Right lobe of liver (tissue), 6 donors: ENCODE data around the gene TRAK1. TPM values are rescaled to one million over a fixed set of nuclear protein-coding genes. Genes with fewer than 3 reads are reported as not detected.

ENCODE experiments used
- ATAC-seq, 4 donors: fragments of 200-7000 bp; cut with Tn5 transposase; one replicate each; pipeline ENCODE4 v1.9.1; 2020; ENCODE audit warnings: mild to moderate bottlenecking in 4 of 4, moderate library complexity in 4 of 4
- DNase-seq, 3 donors: peaks; one replicate each; pipeline ENCODE4 v3.0.0-alpha.2; 2020
- H3K27ac ChIP-seq, 3 donors: fragments of 200-600 bp; one replicate each; pipeline ENCODE4 v1.8.0; 2022
- H3K27me3 ChIP-seq, 2 donors: fragments of 200-600 bp; one replicate each; pipeline ENCODE4 v1.8.0; 2022
- H3K36me3 ChIP-seq, 4 donors: fragments of 200-600 bp; sonication (generic) in 1 of 4; one replicate each; pipeline versions ENCODE4 v1.5.1 to v1.8.0; 2017 to 2022; ENCODE audit warnings: control low read depth in 1 of 4
- H3K4me1 ChIP-seq, 4 donors: fragments of 200-600 bp; sonication (generic) in 1 of 4; one replicate each; pipeline versions ENCODE4 v1.5.1 to v1.8.0; 2017 to 2022; ENCODE audit warnings: control low read depth in 1 of 4
- H3K4me3 ChIP-seq, 3 donors: fragments of 200-600 bp; one replicate each; pipeline ENCODE4 v1.8.0; 2022
- H3K9me3 ChIP-seq, 4 donors: fragments of 200-600 bp; sonication (generic) in 1 of 4; one replicate each; pipeline versions ENCODE4 v1.5.1 to v1.8.0; 2017 to 2022; ENCODE audit warnings: control low read depth in 1 of 4
- POLR2A ChIP-seq: fragments of 450-650 bp; IDR thresholded peaks from one replicate; pipeline ENCODE4 v1.6.1; 2017; ENCODE audit warnings: antibody characterized with exemption, mild to moderate bottlenecking
- WGBS: methylation state at CpG from one replicate; pipeline ENCODE4 v1.1.6; 2018; ENCODE audit warnings: low coverage, low lambda C conversion rate; ENCODE audit not compliant: insufficient coverage; ENCODE audit errors: missing lambda C conversion rate; 5-methylcytosine and 5-hydroxymethylcytosine counted together
- intact Hi-C, 2 donors: fragments of 100-400 bp; cut with DNase I; formaldehyde crosslinking; loops; one replicate each; pipeline versions ENCODE4 v1.11.2 to v1.14.1; 2022
- total RNA-seq, 6 experiments: library from RNA; depleted of rRNA in 2 of 6; stranded (reverse); fragments of >200 nt in 2 of 6; fragmentation: NEBNext Ultra II Directional in 3 of 6; extraction: Animal tissue kit (Norgen Biotek cat#: 25700) in 3 of 6; gene quantifications; one replicate each; pipeline versions ENCODE4 v1.1.0 to v1.2.4, GENCODE V29; 2016 to 2023
- TF ChIP-seq, protein P1 (sequence below), 4 donors: fragments of 200-600 bp in 3 of 4; fragments of 450-650 bp in 1 of 4; IDR thresholded peaks; one replicate each; pipeline versions ENCODE4 v1.5.1 to v1.8.0; 2016 to 2022; ENCODE audit warnings: antibody characterized with exemption in 4 of 4, mild to moderate bottlenecking in 2 of 4
- donor health status: DM: no; HTN: yes; CAD: no.
- donor health status: DM: no; HTN: no; CAD: no.
- donor health status: DM: no; HTN: no; CAD: no.
- donor health status: DM: no; HTN: yes; CAD: no.
- donor health status: DM: no; HTN: yes; CAD: no.

The TRAK1 gene
- total RNA-seq, 6 experiments from 2014 or later, result 9.5 to 16.4 (median 12.2) TPM

DNA sequence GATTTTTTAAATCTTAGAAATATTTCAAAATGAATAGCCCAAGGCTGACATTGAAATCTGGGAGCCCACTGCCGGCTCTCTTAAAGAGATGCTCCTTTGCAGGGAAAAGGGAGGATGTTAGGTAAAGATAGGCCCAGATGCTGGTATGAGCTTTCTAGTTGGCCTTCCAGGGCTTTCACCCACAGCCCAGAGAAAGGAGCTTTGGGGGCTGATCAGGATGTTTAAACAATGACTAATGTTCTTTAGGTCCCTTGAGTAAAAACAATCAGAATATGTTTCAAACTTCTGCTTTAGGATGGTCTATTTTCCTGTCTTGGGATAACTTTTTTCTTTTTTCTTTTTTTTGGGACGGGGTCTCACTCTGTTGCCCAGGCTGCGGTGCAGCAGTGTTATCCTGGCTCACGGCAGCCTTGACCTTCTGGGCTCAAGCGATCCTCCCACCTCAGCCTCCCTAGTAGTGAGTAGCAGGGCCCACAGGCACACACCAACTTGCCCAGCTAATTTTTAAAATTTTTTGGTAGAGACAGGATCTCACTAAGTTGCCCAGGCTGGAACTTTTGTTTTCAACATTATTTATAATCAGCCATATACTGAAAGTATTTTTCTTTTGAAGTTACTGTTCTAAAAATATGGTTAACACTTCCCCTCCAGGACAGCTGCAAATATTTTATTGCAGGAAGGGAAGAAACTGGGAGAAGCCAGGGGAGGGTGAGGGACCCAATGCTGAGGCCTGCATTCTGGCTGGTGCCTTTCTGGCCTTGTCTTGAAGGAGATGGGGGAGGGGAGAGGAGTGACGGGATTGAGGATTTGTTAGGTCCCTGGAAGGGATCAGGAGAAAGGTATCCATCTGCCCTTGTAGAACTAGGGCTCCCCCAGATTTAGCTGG is 70.1 kb downstream of the TRAK1 start:
- Histone ChIP-seq H3K27ac (no peak overlapping the region), H3K27me3 (no peaks in the 10 kb centered on the region), H3K4me3 (no peak overlapping the region), H3K9me3 (no peaks in the 10 kb centered on the region), H3K36me3 (no peaks in the 10 kb centered on the region), H3K4me1 (peaks cover 0 to 13% (median 2%) of the 10 kb centered on the region in 4 donors)
- no peak for ATAC-seq
- TF ChIP-seq, protein P1, sequence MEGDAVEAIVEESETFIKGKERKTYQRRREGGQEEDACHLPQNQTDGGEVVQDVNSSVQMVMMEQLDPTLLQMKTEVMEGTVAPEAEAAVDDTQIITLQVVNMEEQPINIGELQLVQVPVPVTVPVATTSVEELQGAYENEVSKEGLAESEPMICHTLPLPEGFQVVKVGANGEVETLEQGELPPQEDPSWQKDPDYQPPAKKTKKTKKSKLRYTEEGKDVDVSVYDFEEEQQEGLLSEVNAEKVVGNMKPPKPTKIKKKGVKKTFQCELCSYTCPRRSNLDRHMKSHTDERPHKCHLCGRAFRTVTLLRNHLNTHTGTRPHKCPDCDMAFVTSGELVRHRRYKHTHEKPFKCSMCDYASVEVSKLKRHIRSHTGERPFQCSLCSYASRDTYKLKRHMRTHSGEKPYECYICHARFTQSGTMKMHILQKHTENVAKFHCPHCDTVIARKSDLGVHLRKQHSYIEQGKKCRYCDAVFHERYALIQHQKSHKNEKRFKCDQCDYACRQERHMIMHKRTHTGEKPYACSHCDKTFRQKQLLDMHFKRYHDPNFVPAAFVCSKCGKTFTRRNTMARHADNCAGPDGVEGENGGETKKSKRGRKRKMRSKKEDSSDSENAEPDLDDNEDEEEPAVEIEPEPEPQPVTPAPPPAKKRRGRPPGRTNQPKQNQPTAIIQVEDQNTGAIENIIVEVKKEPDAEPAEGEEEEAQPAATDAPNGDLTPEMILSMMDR (IDR thresholded peaks at IDR 0.05), result no peak
- no peak for TF ChIP-seq POLR2A
- 85% methylated on average over 6 of the region's 6 CpGs for WGBS
- intact Hi-C loops, result no loop called here
- DNase-seq, result no peak

GRCh38 chr3:42162462-42162861 is 71.3 kb downstream of the TRAK1 start:
- Histone ChIP-seq H3K4me3 (no peak overlapping the region), H3K4me1 (peaks cover 0 to 13% (median 2%) of the 10 kb centered on the region in 4 donors), H3K27me3 (no peaks in the 10 kb centered on the region), H3K36me3 (no peaks in the 10 kb centered on the region), H3K27ac (no peak overlapping the region), H3K9me3 (no peaks in the 10 kb centered on the region)
- ATAC-seq (no peak), DNase-seq (no peak)
- intact Hi-C loops, result no loop called here
- TF ChIP-seq, protein P1 (IDR thresholded peaks at IDR 0.05), result no peak
- TF ChIP-seq POLR2A, result no peak
- WGBS, result 82% methylated on average over 5 of the region's 5 CpGs

DNA sequence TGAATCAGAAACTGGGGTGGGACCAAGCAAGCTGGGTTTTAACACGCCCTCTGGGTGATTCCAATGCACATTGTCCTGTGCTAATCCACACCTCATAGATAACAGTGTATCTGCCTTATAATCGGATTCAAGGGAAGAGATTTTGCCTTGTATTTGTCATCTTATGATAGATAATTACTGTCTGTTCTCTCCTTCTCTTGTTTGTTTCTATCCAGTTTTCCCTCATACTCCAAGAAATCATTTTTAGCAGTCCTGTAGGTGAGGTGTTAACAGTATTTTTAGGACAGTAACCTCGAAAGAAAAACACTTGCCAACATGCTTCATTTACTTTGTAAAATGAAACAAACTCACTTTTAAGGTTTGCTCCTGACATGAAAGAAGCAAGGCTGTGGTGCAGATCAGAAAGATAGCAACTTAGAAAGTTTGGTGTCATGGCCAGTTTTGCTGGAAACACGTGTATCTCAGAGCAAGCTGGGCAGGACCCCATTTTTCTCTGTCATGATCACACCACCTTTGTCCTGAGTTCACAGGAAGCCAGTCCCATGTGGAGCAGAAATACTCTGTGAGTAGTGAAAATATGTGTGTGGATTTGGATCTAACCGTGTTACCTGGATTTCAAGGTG is 72.6 kb downstream of the TRAK1 start:
- intact Hi-C loops, result no loop called here
- DNase-seq, result no peak
- H3K9me3 ChIP-seq, result no peaks in the 10 kb centered on the region
- 53% methylated on average over 5 of the region's 5 CpGs for WGBS
- H3K27me3 ChIP-seq, result no peaks in the 10 kb centered on the region
- H3K36me3 ChIP-seq, result no peaks in the 10 kb centered on the region
- peak overlapping the region in 1 of 3 donors; percentile 22 for H3K27ac ChIP-seq
- H3K4me1 ChIP-seq, result peaks cover 0 to 13% (median 2%) of the 10 kb centered on the region in 4 donors
- no peak overlapping the region for H3K4me3 ChIP-seq
- peak in 1 of 4 donors; percentile 19 for ATAC-seq
- no peak for TF ChIP-seq POLR2A
- TF ChIP-seq, protein P1 (IDR thresholded peaks at IDR 0.05), result no peak

GRCh38 chr3:42164656-42165055 is 73.5 kb downstream of the TRAK1 start:
- no peaks in the 10 kb centered on the region for H3K36me3 ChIP-seq
- TF ChIP-seq, protein P1 (IDR thresholded peaks at IDR 0.05), result no peak
- TF ChIP-seq POLR2A, result no peak
- H3K4me1 ChIP-seq, result peaks cover 0 to 13% (median 0%) of the 10 kb centered on the region in 4 donors
- peak; percentile 34 to 61 (median 51) for ATAC-seq
- peak overlapping the region in 1 of 3 donors; percentile 22 for H3K27ac ChIP-seq
- H3K27me3 ChIP-seq, result no peaks in the 10 kb centered on the region
- H3K4me3 ChIP-seq, result no peak overlapping the region
- no peak for DNase-seq
- H3K9me3 ChIP-seq, result no peaks in the 10 kb centered on the region
- WGBS, result 70% methylated on average over 2 of the region's 2 CpGs
- intact Hi-C loops, result no loop called here
